Gastroesophageal sphincter (tissue), 3 donors: Measurements from ENCODE around the gene FBRSL1.

Experiments used
- CTCF ChIP-seq, 4 experiments: fragments of 200-600 bp in 2 of 4; fragments of 450-650 bp in 2 of 4; sonication (generic) in 1 of 4; IDR thresholded peaks; one replicate each; pipeline ENCODE4 v1.5.1; 2017 to 2019; ENCODE audit warnings: antibody characterized with exemption in 4 of 4, mild to moderate bottlenecking in 2 of 4, moderate library complexity in 2 of 4
- POLR2A ChIP-seq, 2 donors: fragments of 450-650 bp; IDR thresholded peaks; one replicate each; pipeline ENCODE4 v1.6.1; 2017; ENCODE audit warnings: antibody characterized with exemption in 2 of 2, mild to moderate bottlenecking in 2 of 2, moderate library complexity in 1 of 2
- POLR2AphosphoS5 ChIP-seq: sonication (generic); formaldehyde crosslinking; IDR thresholded peaks from one replicate; pipeline ENCODE4 v1.6.1; 2017; ENCODE audit warnings: antibody characterized with exemption

GRCh38 chr12:132497514-132498405, 7.8 kb downstream of the FBRSL1 start:
- TF ChIP-seq CTCF (IDR thresholded peaks at IDR 0.05) (no peak), POLR2A (IDR thresholded peaks at IDR 0.05) (no peak), POLR2AphosphoS5 (no peak)
